Liver (tissue), 3 donors: Measurements from ENCODE around the gene LCT.

Source experiments
- GABPA ChIP-seq, 2 donors: IDR thresholded peaks in 1 of 2; conservative IDR thresholded peaks in 1 of 2; 2 replicates each; pipeline ENCODE4 v1.6.1; 2016; ENCODE audit warnings: antibody characterized with exemption in 2 of 2, mild to moderate bottlenecking in 1 of 2, moderate library complexity in 1 of 2
- RAD21 ChIP-seq, 2 donors: IDR thresholded peaks; 2 replicates each; pipeline ENCODE4 v1.6.1; 2016; ENCODE audit warnings: antibody characterized with exemption in 2 of 2, mild to moderate bottlenecking in 2 of 2
- RXRA ChIP-seq, 2 donors: IDR thresholded peaks; 2 replicates each; pipeline ENCODE4 v1.6.1; 2017 to 2018; ENCODE audit warnings: antibody characterized with exemption in 2 of 2, mild to moderate bottlenecking in 1 of 2
- SP1 ChIP-seq: IDR thresholded peaks from 2 replicates; pipeline ENCODE4 v1.6.1; 2018; ENCODE audit warnings: antibody characterized with exemption, mild to moderate bottlenecking
- TF ChIP-seq, protein P1 (sequence below): fragments of 150-350 bp; IDR thresholded peaks from 2 replicates; pipeline ENCODE4 v1.5.1; 2017; ENCODE audit warnings: improper control_type of control experiment, low read depth, low read length; ENCODE audit not compliant: missing input control
- TF ChIP-seq, protein P2 (sequence below): IDR thresholded peaks from 2 replicates; pipeline ENCODE4 v1.6.1; 2016; ENCODE audit warnings: antibody characterized with exemption, mild to moderate bottlenecking
- donor health status: healthy.
- donor health status: healthy.

DNA sequence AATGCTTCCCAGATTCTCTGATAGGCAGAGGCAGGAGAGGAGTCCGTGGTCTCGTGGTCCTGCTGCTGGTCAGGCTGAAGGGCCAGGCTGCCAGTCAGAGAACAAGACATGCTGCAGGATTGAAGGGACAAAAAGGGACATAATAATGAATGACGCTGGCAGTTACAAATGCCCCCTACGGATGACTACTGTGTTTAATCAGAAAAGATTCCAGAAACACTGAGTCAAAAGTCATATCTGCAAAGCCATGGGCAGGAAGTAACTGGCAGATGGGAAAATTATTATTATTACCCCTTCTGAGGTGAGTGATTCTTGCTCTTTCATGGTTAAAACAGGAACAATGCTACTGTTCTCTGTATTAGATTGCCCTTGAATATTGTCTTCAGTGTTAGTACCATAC is 19.0 kb downstream of the LCT start:
- TF ChIP-seq, protein P1, sequence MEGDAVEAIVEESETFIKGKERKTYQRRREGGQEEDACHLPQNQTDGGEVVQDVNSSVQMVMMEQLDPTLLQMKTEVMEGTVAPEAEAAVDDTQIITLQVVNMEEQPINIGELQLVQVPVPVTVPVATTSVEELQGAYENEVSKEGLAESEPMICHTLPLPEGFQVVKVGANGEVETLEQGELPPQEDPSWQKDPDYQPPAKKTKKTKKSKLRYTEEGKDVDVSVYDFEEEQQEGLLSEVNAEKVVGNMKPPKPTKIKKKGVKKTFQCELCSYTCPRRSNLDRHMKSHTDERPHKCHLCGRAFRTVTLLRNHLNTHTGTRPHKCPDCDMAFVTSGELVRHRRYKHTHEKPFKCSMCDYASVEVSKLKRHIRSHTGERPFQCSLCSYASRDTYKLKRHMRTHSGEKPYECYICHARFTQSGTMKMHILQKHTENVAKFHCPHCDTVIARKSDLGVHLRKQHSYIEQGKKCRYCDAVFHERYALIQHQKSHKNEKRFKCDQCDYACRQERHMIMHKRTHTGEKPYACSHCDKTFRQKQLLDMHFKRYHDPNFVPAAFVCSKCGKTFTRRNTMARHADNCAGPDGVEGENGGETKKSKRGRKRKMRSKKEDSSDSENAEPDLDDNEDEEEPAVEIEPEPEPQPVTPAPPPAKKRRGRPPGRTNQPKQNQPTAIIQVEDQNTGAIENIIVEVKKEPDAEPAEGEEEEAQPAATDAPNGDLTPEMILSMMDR = no peak
- TF ChIP-seq, protein P2, sequence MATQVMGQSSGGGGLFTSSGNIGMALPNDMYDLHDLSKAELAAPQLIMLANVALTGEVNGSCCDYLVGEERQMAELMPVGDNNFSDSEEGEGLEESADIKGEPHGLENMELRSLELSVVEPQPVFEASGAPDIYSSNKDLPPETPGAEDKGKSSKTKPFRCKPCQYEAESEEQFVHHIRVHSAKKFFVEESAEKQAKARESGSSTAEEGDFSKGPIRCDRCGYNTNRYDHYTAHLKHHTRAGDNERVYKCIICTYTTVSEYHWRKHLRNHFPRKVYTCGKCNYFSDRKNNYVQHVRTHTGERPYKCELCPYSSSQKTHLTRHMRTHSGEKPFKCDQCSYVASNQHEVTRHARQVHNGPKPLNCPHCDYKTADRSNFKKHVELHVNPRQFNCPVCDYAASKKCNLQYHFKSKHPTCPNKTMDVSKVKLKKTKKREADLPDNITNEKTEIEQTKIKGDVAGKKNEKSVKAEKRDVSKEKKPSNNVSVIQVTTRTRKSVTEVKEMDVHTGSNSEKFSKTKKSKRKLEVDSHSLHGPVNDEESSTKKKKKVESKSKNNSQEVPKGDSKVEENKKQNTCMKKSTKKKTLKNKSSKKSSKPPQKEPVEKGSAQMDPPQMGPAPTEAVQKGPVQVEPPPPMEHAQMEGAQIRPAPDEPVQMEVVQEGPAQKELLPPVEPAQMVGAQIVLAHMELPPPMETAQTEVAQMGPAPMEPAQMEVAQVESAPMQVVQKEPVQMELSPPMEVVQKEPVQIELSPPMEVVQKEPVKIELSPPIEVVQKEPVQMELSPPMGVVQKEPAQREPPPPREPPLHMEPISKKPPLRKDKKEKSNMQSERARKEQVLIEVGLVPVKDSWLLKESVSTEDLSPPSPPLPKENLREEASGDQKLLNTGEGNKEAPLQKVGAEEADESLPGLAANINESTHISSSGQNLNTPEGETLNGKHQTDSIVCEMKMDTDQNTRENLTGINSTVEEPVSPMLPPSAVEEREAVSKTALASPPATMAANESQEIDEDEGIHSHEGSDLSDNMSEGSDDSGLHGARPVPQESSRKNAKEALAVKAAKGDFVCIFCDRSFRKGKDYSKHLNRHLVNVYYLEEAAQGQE = no peak
- TF ChIP-seq SP1 (no peak), GABPA (IDR thresholded peaks at IDR 0.05 in 1 of 2, conservative IDR thresholded peaks at IDR 0.05 in 1 of 2) (no peak), RAD21 (IDR thresholded peaks at IDR 0.05) (no peak), RXRA (IDR thresholded peaks at IDR 0.05) (no peak)
